ENCODE measurements around the gene PDCD6IP.

Gene PDCD6IP

GRCh38 chr3:33910031-33910430 lies 111.6 kb downstream of the PDCD6IP start:
- Histone ChIP-seq H3K27me3 (ENCODE audit: insufficient read depth, low read depth) (no peaks in the 10 kb centered on the region), H3K36me3 (ENCODE audit: insufficient read depth) (no peaks in the 10 kb centered on the region), H3K4me1 (ENCODE audit: low read depth, poor library complexity, severe bottlenecking) (no peaks in the 10 kb centered on the region), H2AFZ (ENCODE audit: low read depth) (no peak overlapping the region), H3K4me3 (IDR thresholded peaks at IDR 0.05; ENCODE audit: insufficient read depth, low read depth, low read length) (no peak overlapping the region), H3K4me2 (no peak overlapping the region), H3K9ac (no peak overlapping the region), H4K20me1 (ENCODE audit: insufficient read depth) (no peaks in the 10 kb centered on the region), H3K27ac (no peak overlapping the region), H3K79me2 (ENCODE audit: insufficient read depth, low read depth) (no peaks in the 10 kb centered on the region)
- TF ChIP-seq, protein P1, sequence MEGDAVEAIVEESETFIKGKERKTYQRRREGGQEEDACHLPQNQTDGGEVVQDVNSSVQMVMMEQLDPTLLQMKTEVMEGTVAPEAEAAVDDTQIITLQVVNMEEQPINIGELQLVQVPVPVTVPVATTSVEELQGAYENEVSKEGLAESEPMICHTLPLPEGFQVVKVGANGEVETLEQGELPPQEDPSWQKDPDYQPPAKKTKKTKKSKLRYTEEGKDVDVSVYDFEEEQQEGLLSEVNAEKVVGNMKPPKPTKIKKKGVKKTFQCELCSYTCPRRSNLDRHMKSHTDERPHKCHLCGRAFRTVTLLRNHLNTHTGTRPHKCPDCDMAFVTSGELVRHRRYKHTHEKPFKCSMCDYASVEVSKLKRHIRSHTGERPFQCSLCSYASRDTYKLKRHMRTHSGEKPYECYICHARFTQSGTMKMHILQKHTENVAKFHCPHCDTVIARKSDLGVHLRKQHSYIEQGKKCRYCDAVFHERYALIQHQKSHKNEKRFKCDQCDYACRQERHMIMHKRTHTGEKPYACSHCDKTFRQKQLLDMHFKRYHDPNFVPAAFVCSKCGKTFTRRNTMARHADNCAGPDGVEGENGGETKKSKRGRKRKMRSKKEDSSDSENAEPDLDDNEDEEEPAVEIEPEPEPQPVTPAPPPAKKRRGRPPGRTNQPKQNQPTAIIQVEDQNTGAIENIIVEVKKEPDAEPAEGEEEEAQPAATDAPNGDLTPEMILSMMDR (conservative IDR thresholded peaks at IDR 0.05; ENCODE audit: low read depth, low read length): no peak

DNA sequence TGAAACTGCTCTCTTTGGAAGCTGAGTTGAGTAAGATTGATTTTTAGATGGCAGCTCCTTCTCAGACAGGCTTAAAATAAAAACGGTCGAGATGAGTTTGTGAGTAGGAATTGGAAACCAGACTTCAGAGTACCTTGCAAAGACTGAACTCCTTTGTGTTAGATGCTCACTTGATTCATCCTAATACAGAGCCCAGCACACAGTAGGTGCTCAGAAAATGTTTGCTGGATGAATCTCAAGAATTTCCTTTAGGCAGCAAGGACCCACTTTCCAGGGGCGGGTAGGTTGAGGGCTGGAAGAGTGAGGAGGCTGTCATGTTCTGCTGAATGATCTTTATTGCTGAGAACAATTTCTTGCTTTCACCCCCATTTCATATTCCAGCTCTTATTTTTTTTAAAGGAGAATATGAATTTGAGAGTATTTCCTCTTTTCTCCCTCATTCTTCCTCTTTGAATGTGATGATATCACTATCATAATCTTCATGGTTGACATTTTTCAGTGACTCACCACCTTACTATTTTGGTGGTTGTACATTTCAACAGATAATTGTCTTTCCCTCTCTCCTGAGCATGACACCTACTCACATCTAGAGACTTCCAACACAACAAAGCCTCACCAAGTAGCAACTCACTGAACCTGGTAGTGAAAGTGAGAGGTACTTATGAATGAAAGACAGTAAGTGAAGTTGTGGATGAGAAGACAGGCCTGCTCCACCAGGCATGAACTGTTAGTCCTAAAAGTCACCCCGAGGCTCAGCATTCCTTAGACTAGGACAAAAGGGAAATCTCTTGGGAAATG lies 113.3 kb downstream of the PDCD6IP start:
- Histone ChIP-seq H3K79me2 (ENCODE audit: insufficient read depth, low read depth) (no peaks in the 10 kb centered on the region), H3K27ac (no peak overlapping the region), H3K27me3 (ENCODE audit: insufficient read depth, low read depth) (no peaks in the 10 kb centered on the region), H3K9ac (no peak overlapping the region), H4K20me1 (ENCODE audit: insufficient read depth) (no peaks in the 10 kb centered on the region), H3K4me2 (no peak overlapping the region), H3K4me1 (ENCODE audit: low read depth, poor library complexity, severe bottlenecking) (no peaks in the 10 kb centered on the region), H3K36me3 (ENCODE audit: insufficient read depth) (no peaks in the 10 kb centered on the region), H3K4me3 (IDR thresholded peaks at IDR 0.05; ENCODE audit: insufficient read depth, low read depth, low read length) (no peak overlapping the region), H2AFZ (ENCODE audit: low read depth) (no peak overlapping the region)
- TF ChIP-seq, protein P1 (conservative IDR thresholded peaks at IDR 0.05; ENCODE audit: low read depth, low read length): no peak

DNA sequence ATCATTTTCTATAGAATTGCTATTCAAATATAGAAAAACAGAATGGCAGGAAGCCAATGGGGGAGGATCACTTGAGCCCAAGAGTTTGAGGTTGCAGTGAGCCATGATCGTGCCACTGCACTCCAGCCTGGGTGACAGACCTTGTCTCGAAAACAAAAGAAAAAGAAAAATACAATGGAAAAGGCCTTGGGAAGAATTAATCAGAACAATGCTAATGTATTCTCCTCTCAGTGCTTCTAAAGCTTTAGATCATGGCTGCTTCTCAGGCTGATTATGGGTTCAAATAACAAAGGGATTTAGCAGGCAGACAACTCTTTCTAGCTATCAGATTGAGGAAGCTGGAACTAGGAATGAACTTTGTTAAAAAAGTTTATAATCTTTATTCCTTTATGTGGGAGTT lies 115.8 kb downstream of the PDCD6IP start:
- H3K79me2 ChIP-seq (ENCODE audit: insufficient read depth, low read depth): no peaks in the 10 kb centered on the region
- no peaks in the 10 kb centered on the region for H4K20me1 ChIP-seq (ENCODE audit: insufficient read depth)
- TF ChIP-seq, protein P1 (conservative IDR thresholded peaks at IDR 0.05; ENCODE audit: low read depth, low read length): no peak
- H3K4me1 ChIP-seq (ENCODE audit: low read depth, poor library complexity, severe bottlenecking): no peaks in the 10 kb centered on the region
- no peak overlapping the region for H3K9ac ChIP-seq
- H2AFZ ChIP-seq (ENCODE audit: low read depth): no peak overlapping the region
- no peak overlapping the region for H3K27ac ChIP-seq
- H3K4me2 ChIP-seq: no peak overlapping the region
- H3K36me3 ChIP-seq (ENCODE audit: insufficient read depth): no peaks in the 10 kb centered on the region
- no peak overlapping the region for H3K4me3 ChIP-seq (IDR thresholded peaks at IDR 0.05; ENCODE audit: insufficient read depth, low read depth, low read length)
- H3K27me3 ChIP-seq (ENCODE audit: insufficient read depth, low read depth): no peaks in the 10 kb centered on the region

- TF ChIP-seq, protein P1 (conservative IDR thresholded peaks at IDR 0.05; ENCODE audit: low read depth, low read length): no peak
- H3K9ac ChIP-seq: no peak overlapping the region
These were observed 116.4 kb downstream of the PDCD6IP start for GRCh38 chr3:33914731-33915379.

More at GRCh38 chr3:33914731-33915379, 116.4 kb downstream of the PDCD6IP start:
- H3K4me2 ChIP-seq: no peak overlapping the region
- no peaks in the 10 kb centered on the region for H3K4me1 ChIP-seq (ENCODE audit: low read depth, poor library complexity, severe bottlenecking)
- H3K27me3 ChIP-seq (ENCODE audit: insufficient read depth, low read depth): no peaks in the 10 kb centered on the region
- no peak overlapping the region for H3K27ac ChIP-seq
- H2AFZ ChIP-seq (ENCODE audit: low read depth): no peak overlapping the region
- H3K4me3 ChIP-seq (IDR thresholded peaks at IDR 0.05; ENCODE audit: insufficient read depth, low read depth, low read length): no peak overlapping the region
- no peaks in the 10 kb centered on the region for H4K20me1 ChIP-seq (ENCODE audit: insufficient read depth)
- H3K79me2 ChIP-seq (ENCODE audit: insufficient read depth, low read depth): no peaks in the 10 kb centered on the region
- no peaks in the 10 kb centered on the region for H3K36me3 ChIP-seq (ENCODE audit: insufficient read depth)
